Activated CD4-positive, alpha-beta T cell treated with anti-CD3 and anti-CD28 coated beads for 36 hours (primary cell): ENCODE results near the gene IGSF9. TPM values are rescaled to one million over a fixed set of nuclear protein-coding genes. Genes with fewer than 3 reads are reported as not detected.

Source experiments
- ATAC-seq: fragments of 200-7000 bp; cut with Tn5 transposase; one replicate; pipeline ENCODE4 v1.10.0; 2021; ENCODE audit warnings: mild to moderate bottlenecking, moderate library complexity
- CTCF ChIA-PET: fragments of 350-600 bp; sonication (Branson Sonifier 250); formaldehyde crosslinking; loops from one replicate; lab custom pipeline; 2021; ENCODE audit warnings: antibody characterized with exemption; lab: Charles Lee
- POLR2A ChIA-PET: fragments of 350-600 bp; sonication (Branson Sonifier 250); formaldehyde crosslinking; loops from one replicate; lab custom pipeline; 2021; ENCODE audit warnings: antibody characterized with exemption, inconsistent platforms; lab: Charles Lee
- DNase-seq: peaks from one replicate; pipeline ENCODE4 v3.0.0-alpha.2; 2020
- H3K27ac Mint-ChIP-seq: one replicate; pipeline ENCODE4 v1.8.0; 2021; ENCODE audit warnings: mixed read lengths
- H3K27me3 Mint-ChIP-seq: one replicate; pipeline ENCODE4 v1.8.0; 2021; ENCODE audit warnings: mixed read lengths
- H3K36me3 Mint-ChIP-seq: one replicate; pipeline ENCODE4 v1.8.0; 2021; ENCODE audit warnings: low read depth, mixed read lengths
- H3K4me1 Mint-ChIP-seq: one replicate; pipeline ENCODE4 v1.8.0; 2021; ENCODE audit warnings: mixed read lengths
- H3K4me3 Mint-ChIP-seq: one replicate; pipeline ENCODE4 v1.8.0; 2021; ENCODE audit warnings: mild to moderate bottlenecking, moderate library complexity, mixed read lengths
- H3K9me3 Mint-ChIP-seq: one replicate; pipeline ENCODE4 v1.8.0; 2021; ENCODE audit warnings: low read depth, mixed read lengths
- intact Hi-C, 2 experiments: fragments of 100-400 bp; cut with DNase I in 1 of 2; cut with micrococcal nuclease in 1 of 2; formaldehyde crosslinking; loops; one replicate each; pipeline versions ENCODE4 v1.14.2 to v1.15.1; 2022 to 2024; cut with DNase I, micrococcal nuclease
- total RNA-seq, 2 experiments: library from RNA; stranded (reverse); gene quantifications; one replicate each; pipeline ENCODE4 v1.2.3, GENCODE V29; 2021

Gene IGSF9
- total RNA-seq = under 1 TPM in 1 of 2 experiments, not detected in 1; 0.07 TPM

- peak within 1 kb of the TSS; percentile 35 for H3K4me3 Mint-ChIP-seq
- peak; percentile 92 for ATAC-seq
- ChIA-PET POLR2A (interaction anchor here (0.6 to 2.0 kb wide), 2 partner anchors 22 to 1280 kb away, joined by 6 to 10 read pairs; no protein-coding TSS in a partner anchor), CTCF (interaction anchor here (0.6 to 4.7 kb wide), 7 partner anchors 12 to 237 kb away, joined by 3 to 24 read pairs (median 4); no protein-coding TSS in a partner anchor)
- peaks cover 7% of the 10 kb centered on the region for H3K4me1 Mint-ChIP-seq
- no peaks in the 10 kb centered on the region for H3K36me3 Mint-ChIP-seq
- intact Hi-C loops = loop anchor here in 1 of 2 experiments (1.0 kb wide), 1 partner anchor 20 kb away; the partner anchor contains the start of gene TAGLN2
- peaks cover 30% of the 10 kb centered on the region for H3K27me3 Mint-ChIP-seq
- peak; percentile 75 for DNase-seq
- H3K27ac Mint-ChIP-seq = no peak within 1 kb of the TSS
- no peaks in the 10 kb centered on the region for H3K9me3 Mint-ChIP-seq
These were observed at the start of gene IGSF9 for GRCh38 chr1:159945483-159946241. Gene IGSF9, minus strand, starts transcription at chr1:159945613. Its CDS starts 2,159 bp downstream, at chr1:159943454.

GRCh38 chr1:159994896-159995295, 49.5 kb upstream of the IGSF9 start:
- no peaks in the 10 kb centered on the region for H3K36me3 Mint-ChIP-seq

GRCh38 chr1:159993911-159994310, 48.5 kb upstream of the IGSF9 start:
- Mint-ChIP-seq H3K27me3 (peaks cover 9% of the 10 kb centered on the region), H3K36me3 (no peaks in the 10 kb centered on the region), H3K4me1 (peaks cover 7% of the 10 kb centered on the region), H3K9me3 (no peaks in the 10 kb centered on the region), H3K27ac (no peak overlapping the region), H3K4me3 (no peak overlapping the region)
- intact Hi-C loops = no loop called here
- DNase-seq (no peak), ATAC-seq (no peak)
- ChIA-PET CTCF (interaction anchor here (1.1 to 4.7 kb wide), 3 partner anchors 13 to 101 kb away, joined by 4 to 31 read pairs (median 6); no protein-coding TSS in a partner anchor), POLR2A (no interaction called here)

More at GRCh38 chr1:159994896-159995295, 49.5 kb upstream of the IGSF9 start:
- POLR2A ChIA-PET = no interaction called here
- intact Hi-C loops = no loop called here
- H3K9me3 Mint-ChIP-seq = no peaks in the 10 kb centered on the region
- H3K4me1 Mint-ChIP-seq = peaks cover 7% of the 10 kb centered on the region
- no peak overlapping the region for H3K27ac Mint-ChIP-seq
- DNase-seq = no peak
- CTCF ChIA-PET = interaction anchor here (1.1 to 4.7 kb wide), 3 partner anchors 12 to 102 kb away, joined by 4 to 31 read pairs (median 6); no protein-coding TSS in a partner anchor
- H3K27me3 Mint-ChIP-seq = peaks cover 9% of the 10 kb centered on the region
- ATAC-seq = no peak
- no peak overlapping the region for H3K4me3 Mint-ChIP-seq

GRCh38 chr1:159992161-159992560, 46.7 kb upstream of the IGSF9 start:
- Mint-ChIP-seq H3K4me1 (peaks cover 7% of the 10 kb centered on the region), H3K36me3 (no peaks in the 10 kb centered on the region), H3K4me3 (no peak overlapping the region), H3K27ac (no peak overlapping the region), H3K9me3 (no peaks in the 10 kb centered on the region), H3K27me3 (peaks cover 11% of the 10 kb centered on the region)
- DNase-seq = no peak
- ChIA-PET POLR2A (no interaction called here), CTCF (interaction anchor here (0.7 to 1.4 kb wide), 8 partner anchors 9 to 192 kb away, joined by 3 to 22 read pairs (median 4); partner anchors contain the start of gene SLAMF9)
- ATAC-seq = no peak
- intact Hi-C loops = no loop called here

GRCh38 chr1:159991513-159991912, 46.1 kb upstream of the IGSF9 start:
- POLR2A ChIA-PET = no interaction called here
- Mint-ChIP-seq H3K4me3 (no peak overlapping the region), H3K27me3 (peaks cover 10% of the 10 kb centered on the region), H3K36me3 (no peaks in the 10 kb centered on the region), H3K4me1 (peaks cover 7% of the 10 kb centered on the region), H3K9me3 (no peaks in the 10 kb centered on the region), H3K27ac (peak overlapping the region; percentile 35)
- ATAC-seq = peak; percentile 83
- intact Hi-C loops = loop anchor here in 1 of 2 experiments (1.0 kb wide), 1 partner anchor 8 kb away; no protein-coding TSS in a partner anchor
- DNase-seq = peak; percentile 44
- CTCF ChIA-PET = interaction anchor here (0.7 to 1.4 kb wide), 8 partner anchors 10 to 192 kb away, joined by 3 to 22 read pairs (median 4); partner anchors contain the start of gene SLAMF9

GRCh38 chr1:159990005-159990404, 44.6 kb upstream of the IGSF9 start:
- Mint-ChIP-seq H3K4me1 (peaks cover 7% of the 10 kb centered on the region), H3K36me3 (no peaks in the 10 kb centered on the region), H3K27me3 (peaks cover 9% of the 10 kb centered on the region), H3K9me3 (no peaks in the 10 kb centered on the region), H3K4me3 (no peak overlapping the region), H3K27ac (no peak overlapping the region)
- intact Hi-C loops = no loop called here
- DNase-seq (no peak), ATAC-seq (no peak)
- ChIA-PET POLR2A (no interaction called here), CTCF (interaction anchor here (1.8 kb wide), 2 partner anchors 15 to 17 kb away, joined by 7 to 14 read pairs; no protein-coding TSS in a partner anchor)

GRCh38 chr1:159989581-159989980, 44.2 kb upstream of the IGSF9 start:
- intact Hi-C loops = no loop called here
- Mint-ChIP-seq H3K27ac (no peak overlapping the region), H3K36me3 (no peaks in the 10 kb centered on the region), H3K4me1 (peaks cover 7% of the 10 kb centered on the region), H3K9me3 (no peaks in the 10 kb centered on the region), H3K4me3 (no peak overlapping the region), H3K27me3 (peaks cover 6% of the 10 kb centered on the region)
- ATAC-seq (no peak), DNase-seq (no peak)
- ChIA-PET POLR2A (no interaction called here), CTCF (interaction anchor here (1.8 kb wide), 2 partner anchors 16 to 18 kb away, joined by 7 to 14 read pairs; no protein-coding TSS in a partner anchor)

- no peak for ATAC-seq
- CTCF ChIA-PET = interaction anchor here (4.9 kb wide), 1 partner anchor 19 kb away, joined by 33 read pairs; no protein-coding TSS in a partner anchor
- Mint-ChIP-seq H3K27me3 (peaks cover 13% of the 10 kb centered on the region), H3K4me1 (peaks cover 7% of the 10 kb centered on the region), H3K9me3 (no peaks in the 10 kb centered on the region), H3K36me3 (no peaks in the 10 kb centered on the region), H3K4me3 (no peak overlapping the region), H3K27ac (no peak overlapping the region)
- no peak for DNase-seq
- POLR2A ChIA-PET = no interaction called here
- intact Hi-C loops = no loop called here
These were observed 42.6 kb upstream of the IGSF9 start for GRCh38 chr1:159988006-159988405.

GRCh38 chr1:159987186-159987585, 41.8 kb upstream of the IGSF9 start:
- Mint-ChIP-seq H3K36me3 (no peaks in the 10 kb centered on the region), H3K27ac (no peak overlapping the region), H3K27me3 (peaks cover 16% of the 10 kb centered on the region), H3K4me1 (peaks cover 7% of the 10 kb centered on the region), H3K4me3 (no peak overlapping the region), H3K9me3 (no peaks in the 10 kb centered on the region)
- DNase-seq (no peak), ATAC-seq (no peak)
- intact Hi-C loops = no loop called here
- ChIA-PET CTCF (interaction anchor here (1.0 to 4.9 kb wide), 2 partner anchors 20 to 59 kb away, joined by 5 to 33 read pairs; no protein-coding TSS in a partner anchor), POLR2A (no interaction called here)

GRCh38 chr1:159986531-159986930, 41.1 kb upstream of the IGSF9 start:
- DNase-seq (no peak), ATAC-seq (no peak)
- ChIA-PET CTCF (interaction anchor here (1.0 to 4.9 kb wide), 2 partner anchors 21 to 60 kb away, joined by 5 to 33 read pairs; no protein-coding TSS in a partner anchor), POLR2A (no interaction called here)
- peaks cover 3% of the 10 kb centered on the region for H3K4me1 Mint-ChIP-seq
- no peaks in the 10 kb centered on the region for H3K36me3 Mint-ChIP-seq
- no peak overlapping the region for H3K27ac Mint-ChIP-seq
- no peak overlapping the region for H3K4me3 Mint-ChIP-seq
- intact Hi-C loops = no loop called here
- H3K27me3 Mint-ChIP-seq = peaks cover 20% of the 10 kb centered on the region
- H3K9me3 Mint-ChIP-seq = no peaks in the 10 kb centered on the region

GRCh38 chr1:159986093-159986492, 40.7 kb upstream of the IGSF9 start:
- CTCF ChIA-PET = interaction anchor here (4.9 kb wide), 1 partner anchor 21 kb away, joined by 33 read pairs; no protein-coding TSS in a partner anchor
- H3K36me3 Mint-ChIP-seq = no peaks in the 10 kb centered on the region
- H3K27ac Mint-ChIP-seq = no peak overlapping the region

More at GRCh38 chr1:159986093-159986492, 40.7 kb upstream of the IGSF9 start:
- ATAC-seq (no peak), DNase-seq (no peak)
- Mint-ChIP-seq H3K9me3 (no peaks in the 10 kb centered on the region), H3K4me3 (no peak overlapping the region), H3K4me1 (no peaks in the 10 kb centered on the region), H3K27me3 (peaks cover 20% of the 10 kb centered on the region)
- POLR2A ChIA-PET = no interaction called here
- intact Hi-C loops = no loop called here
